Measurements from ENCODE around the gene SYT9. TPM values are rescaled to one million over a fixed set of nuclear protein-coding genes. Genes with fewer than 3 reads are reported as not detected.

Gene SYT9
- total RNA-seq, 1 donor from 2014 or later = 1.6 TPM

DNA sequence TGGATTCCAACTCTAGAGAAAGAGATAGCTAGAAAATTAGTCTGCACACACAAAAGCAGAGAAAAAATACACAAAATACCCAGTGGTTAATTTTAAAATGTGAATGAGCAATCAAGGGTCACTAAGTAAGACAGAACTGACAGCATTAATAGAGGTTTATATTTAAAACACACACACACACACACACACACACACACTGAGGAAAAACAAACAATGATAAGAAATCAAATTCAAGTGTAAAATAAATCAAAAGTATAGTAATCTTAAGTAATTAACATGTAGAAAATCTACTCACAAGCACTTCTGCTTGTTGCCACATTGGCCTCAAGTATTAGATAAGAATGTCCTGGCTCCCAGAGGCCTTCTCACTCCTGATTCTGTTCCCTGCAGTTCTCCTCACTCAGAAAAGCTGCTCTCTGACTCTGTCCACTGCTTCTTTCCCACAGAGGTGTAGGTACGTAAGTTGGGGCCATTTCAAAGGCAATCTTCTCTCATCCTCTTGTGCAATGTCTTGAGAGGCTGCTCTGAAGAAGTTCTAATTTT, 200.3 kb downstream of the SYT9 start:
- Mint-ChIP-seq H3K9me3 (no peaks in the 10 kb centered on the region), H3K27ac (no peak overlapping the region), H3K4me1 (ENCODE audit: unreplicated experiment) (peaks cover 14% of the 10 kb centered on the region), H3K27me3 (no peaks in the 10 kb centered on the region), H3K36me3 (no peaks in the 10 kb centered on the region), H3K4me3 (no peak overlapping the region)
- DNase-seq (ENCODE audit: extremely low spot score, unreplicated experiment) = no peak
- TF ChIP-seq, protein P1, sequence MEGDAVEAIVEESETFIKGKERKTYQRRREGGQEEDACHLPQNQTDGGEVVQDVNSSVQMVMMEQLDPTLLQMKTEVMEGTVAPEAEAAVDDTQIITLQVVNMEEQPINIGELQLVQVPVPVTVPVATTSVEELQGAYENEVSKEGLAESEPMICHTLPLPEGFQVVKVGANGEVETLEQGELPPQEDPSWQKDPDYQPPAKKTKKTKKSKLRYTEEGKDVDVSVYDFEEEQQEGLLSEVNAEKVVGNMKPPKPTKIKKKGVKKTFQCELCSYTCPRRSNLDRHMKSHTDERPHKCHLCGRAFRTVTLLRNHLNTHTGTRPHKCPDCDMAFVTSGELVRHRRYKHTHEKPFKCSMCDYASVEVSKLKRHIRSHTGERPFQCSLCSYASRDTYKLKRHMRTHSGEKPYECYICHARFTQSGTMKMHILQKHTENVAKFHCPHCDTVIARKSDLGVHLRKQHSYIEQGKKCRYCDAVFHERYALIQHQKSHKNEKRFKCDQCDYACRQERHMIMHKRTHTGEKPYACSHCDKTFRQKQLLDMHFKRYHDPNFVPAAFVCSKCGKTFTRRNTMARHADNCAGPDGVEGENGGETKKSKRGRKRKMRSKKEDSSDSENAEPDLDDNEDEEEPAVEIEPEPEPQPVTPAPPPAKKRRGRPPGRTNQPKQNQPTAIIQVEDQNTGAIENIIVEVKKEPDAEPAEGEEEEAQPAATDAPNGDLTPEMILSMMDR (conservative IDR thresholded peaks at IDR 0.05) = no peak

DNA sequence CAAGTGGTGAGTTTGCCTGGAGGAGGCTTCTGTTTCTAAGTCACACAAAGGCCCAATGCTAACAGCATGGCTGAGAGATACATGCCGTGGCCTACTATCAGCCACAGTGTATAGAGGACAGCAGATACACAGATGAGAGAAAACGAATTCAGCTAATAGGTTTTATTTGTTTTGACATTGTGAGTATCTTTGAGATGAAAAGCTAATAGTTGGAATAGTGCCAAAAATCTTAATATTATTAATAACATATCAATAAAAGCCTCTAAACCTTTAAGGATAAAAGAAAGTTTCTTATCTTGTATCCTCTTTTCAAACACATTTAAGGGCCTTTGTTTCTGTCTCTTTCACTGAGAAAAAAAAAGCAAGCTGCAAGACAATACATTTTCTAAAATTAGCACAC, 203.2 kb downstream of the SYT9 start:
- TF ChIP-seq, protein P1 (conservative IDR thresholded peaks at IDR 0.05) = no peak
- DNase-seq (ENCODE audit: extremely low spot score, unreplicated experiment) = no peak
- no peak overlapping the region for H3K4me3 Mint-ChIP-seq
- H3K27ac Mint-ChIP-seq = no peak overlapping the region
- no peaks in the 10 kb centered on the region for H3K36me3 Mint-ChIP-seq
- H3K4me1 Mint-ChIP-seq (ENCODE audit: unreplicated experiment) = peaks cover 14% of the 10 kb centered on the region
- no peaks in the 10 kb centered on the region for H3K27me3 Mint-ChIP-seq
- no peaks in the 10 kb centered on the region for H3K9me3 Mint-ChIP-seq

DNA sequence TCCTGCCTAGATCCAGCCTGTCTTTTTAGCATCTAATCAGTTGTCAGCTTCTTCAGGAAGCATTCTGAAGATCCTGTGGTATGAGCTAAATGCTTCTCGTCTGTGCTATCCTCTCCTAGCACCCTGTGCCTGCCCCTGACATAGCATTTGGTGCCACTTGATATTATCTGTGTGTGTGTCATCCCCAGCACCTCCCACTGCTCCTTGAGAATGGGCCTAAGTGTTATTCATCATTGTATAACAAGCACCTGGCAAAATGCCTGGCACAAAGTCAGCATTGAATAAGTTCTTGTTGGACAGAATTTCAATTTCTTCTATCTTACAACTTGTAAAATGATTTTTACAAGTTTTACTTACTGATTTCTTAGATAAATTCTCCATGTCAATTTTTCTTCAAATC, 205.5 kb downstream of the SYT9 start:
- Mint-ChIP-seq H3K4me3 (no peak overlapping the region), H3K36me3 (no peaks in the 10 kb centered on the region), H3K4me1 (ENCODE audit: unreplicated experiment) (no peaks in the 10 kb centered on the region), H3K27me3 (no peaks in the 10 kb centered on the region), H3K9me3 (no peaks in the 10 kb centered on the region), H3K27ac (no peak overlapping the region)
- TF ChIP-seq, protein P1 (conservative IDR thresholded peaks at IDR 0.05) = no peak
- DNase-seq (ENCODE audit: extremely low spot score, unreplicated experiment) = no peak

DNA sequence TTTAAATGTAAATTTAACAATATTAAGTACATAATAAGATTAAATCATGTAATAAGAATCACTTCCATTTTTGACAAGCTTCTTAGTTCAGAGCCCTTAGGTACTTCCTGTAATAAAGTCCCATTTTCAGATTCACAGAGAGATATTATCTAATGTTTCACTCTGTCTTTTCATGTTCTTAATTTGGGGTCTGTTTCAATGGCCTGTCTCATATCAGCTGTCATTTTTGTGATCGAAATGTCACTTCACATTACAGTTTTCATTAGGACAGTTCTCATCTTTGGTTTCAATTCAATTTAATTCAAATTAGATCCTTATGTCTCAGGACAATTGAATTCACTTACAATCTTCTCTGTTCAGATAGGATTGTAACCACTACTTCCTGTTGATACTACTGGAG, 211.0 kb downstream of the SYT9 start:
- TF ChIP-seq, protein P1 (conservative IDR thresholded peaks at IDR 0.05) = no peak
- Mint-ChIP-seq H3K27me3 (no peaks in the 10 kb centered on the region), H3K4me3 (no peak overlapping the region), H3K4me1 (ENCODE audit: unreplicated experiment) (peaks cover 12% of the 10 kb centered on the region), H3K36me3 (peaks cover 3% of the 10 kb centered on the region), H3K27ac (no peak overlapping the region), H3K9me3 (no peaks in the 10 kb centered on the region)
- DNase-seq (ENCODE audit: extremely low spot score, unreplicated experiment) = no peak

DNA sequence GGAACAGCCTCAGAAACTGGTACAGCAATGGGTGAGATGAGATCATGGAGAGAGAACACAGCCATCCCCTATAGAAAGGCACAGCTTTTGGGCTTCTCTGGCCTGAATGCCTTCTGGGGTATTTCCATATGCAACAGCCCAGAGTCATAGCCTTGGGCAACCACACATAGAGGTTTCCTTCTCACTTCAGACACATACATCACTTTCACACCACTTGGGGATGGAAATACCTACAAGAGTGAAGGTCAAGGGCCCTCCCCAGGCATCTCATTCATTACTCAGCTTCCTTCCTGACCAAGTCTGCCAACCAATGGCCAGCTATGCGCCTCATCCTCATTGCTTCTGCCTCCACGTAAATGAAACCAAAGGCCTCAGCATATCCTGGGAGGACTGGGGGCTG, 215.9 kb downstream of the SYT9 start:
- Mint-ChIP-seq H3K36me3 (peaks cover 3% of the 10 kb centered on the region), H3K27me3 (no peaks in the 10 kb centered on the region), H3K4me1 (ENCODE audit: unreplicated experiment) (peaks cover 12% of the 10 kb centered on the region), H3K4me3 (no peak overlapping the region), H3K27ac (no peak overlapping the region), H3K9me3 (peaks cover 5% of the 10 kb centered on the region)
- TF ChIP-seq, protein P1 (conservative IDR thresholded peaks at IDR 0.05) = no peak
- DNase-seq (ENCODE audit: extremely low spot score, unreplicated experiment) = no peak

All from type B pancreatic cell (in vitro differentiated cells).